ENCODE data around the gene KCNMB2.
"Not testable (repeated sequence)": the region's sequence is repeated elsewhere in the genome, so short reads cannot be mapped to it uniquely, and the experiment has no call there.

KCNMB2 gene

DNA sequence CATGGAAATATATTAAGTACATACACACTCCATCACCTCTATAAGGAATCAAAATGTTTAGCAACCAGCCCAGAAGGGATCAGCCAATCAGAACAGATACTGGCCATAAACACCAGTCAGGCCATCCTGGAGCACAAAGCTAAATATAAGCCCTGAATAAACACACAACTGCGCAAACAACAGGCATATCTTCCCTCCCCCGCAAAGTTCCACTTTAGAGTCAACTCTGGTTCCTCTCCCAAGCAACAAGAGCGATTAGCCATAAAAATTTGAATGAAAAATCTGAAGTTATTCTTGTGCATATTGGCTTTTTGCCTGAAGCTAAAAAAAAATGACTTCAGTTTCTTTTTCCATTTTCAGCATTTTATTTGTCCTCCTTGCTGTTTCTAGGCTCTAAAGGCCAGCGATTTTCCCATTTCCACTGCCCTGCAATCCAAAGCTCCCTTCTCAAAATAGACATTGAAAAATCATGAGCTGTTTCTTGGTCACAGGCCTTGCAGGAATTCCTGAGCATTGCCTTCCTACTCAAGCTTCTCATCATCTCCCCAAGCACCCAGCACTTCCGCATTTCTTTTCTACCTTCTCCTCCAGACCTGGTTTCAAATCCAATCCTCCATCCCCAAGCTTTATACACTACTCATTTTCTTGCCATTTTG is 287.5 kb downstream of the KCNMB2 start:
- peak; percentile 2 for DNase-seq

DNA sequence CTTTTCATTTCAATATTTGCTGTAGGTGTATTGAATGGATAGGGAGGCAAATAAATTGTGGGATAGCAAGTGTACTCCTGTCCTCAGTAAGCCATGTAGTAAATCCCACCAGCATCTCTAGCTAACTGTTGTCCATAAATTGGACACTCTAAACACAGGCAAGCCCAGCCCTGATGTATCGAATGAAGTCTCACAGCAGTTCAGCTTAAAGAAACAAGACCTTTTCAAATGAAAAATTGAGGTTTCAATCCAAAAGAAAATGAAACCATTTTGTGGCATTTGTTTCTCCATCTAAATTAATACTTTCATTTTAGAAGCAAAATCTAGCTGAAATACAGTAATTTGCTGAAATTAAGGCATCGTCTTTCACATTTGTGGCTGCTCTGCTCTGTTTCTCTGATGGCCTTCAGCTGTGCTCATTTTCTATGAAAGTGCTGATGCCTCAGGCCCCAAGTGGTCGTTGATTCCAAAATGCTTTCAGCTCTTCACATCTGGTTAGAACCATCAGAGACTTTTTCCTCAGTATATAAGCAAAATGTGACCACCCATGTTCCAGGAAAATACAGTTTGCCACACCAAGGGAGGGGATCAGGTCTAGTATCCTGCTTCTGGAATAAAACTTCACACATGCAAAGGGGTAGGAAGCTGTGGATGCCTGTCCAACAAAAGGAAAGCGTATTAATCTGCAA is 290.3 kb downstream of the KCNMB2 start:
- no peak for DNase-seq

DNA sequence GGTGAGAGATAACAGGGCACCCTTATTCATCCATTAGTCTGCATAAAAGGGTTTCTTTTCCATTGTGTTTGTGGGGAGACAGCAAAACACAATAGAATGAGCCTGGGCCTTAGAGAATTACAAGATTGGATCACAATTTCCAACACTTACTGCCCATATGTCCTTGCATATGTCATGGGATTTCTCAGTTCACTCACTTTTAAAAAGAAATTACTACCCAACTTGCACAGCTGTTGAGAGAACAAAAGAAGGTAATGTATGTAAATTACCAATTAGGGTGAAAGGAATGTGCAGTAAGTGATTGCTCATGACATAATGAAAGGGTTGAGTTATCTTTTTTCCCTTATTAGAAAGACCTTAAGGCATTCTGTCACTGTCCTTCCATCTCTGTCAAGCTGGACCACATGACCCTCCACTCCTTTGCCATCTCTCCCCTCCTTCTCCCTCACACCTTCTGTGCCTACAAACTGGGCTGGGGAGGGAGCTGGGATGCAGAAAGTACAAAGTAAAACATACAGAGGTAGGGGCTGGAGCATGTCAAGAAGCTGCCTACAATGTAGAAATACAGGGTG is 291.1 kb downstream of the KCNMB2 start:
- DNase-seq, result no peak

DNA sequence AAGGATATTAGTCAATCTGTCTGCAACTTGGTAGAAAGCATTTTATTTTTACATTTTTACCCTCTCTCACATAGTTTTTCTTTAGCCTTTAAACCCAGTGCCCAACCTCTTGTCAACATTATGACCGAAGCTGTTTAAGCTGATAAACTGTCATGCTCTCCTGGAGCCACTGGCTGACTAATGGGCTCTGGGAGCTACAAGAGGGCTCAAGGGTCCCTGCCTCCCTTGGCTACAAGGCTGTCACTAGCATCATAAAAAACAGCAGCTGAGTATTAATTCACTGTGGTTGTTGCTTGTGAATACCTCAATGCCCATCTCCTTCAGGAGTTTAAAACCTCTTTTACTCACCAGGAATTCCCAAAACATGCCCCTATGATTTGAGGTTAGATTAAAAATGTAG is 297.5 kb downstream of the KCNMB2 start:
- no peak for DNase-seq

DNA sequence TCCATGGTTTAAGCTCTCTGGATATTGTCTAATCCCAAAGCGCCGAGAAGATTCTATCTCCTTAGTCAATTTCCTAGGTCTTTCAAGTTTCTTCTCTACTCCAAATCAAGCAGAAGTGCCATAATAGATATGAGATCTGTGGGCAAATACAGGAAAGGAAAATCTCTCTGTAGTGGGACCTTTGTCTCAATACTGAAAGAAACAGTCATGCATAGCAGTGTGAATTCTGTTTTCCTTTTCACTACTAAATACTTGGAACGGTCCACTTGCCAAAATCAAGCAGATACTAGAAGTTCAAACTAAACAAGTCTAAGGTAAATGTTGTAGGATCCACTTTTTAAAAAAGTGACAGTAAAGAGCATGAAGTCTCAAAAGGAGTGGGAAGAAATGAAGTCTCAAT is 298.8 kb downstream of the KCNMB2 start:
- DNase-seq, result no peak

DNA sequence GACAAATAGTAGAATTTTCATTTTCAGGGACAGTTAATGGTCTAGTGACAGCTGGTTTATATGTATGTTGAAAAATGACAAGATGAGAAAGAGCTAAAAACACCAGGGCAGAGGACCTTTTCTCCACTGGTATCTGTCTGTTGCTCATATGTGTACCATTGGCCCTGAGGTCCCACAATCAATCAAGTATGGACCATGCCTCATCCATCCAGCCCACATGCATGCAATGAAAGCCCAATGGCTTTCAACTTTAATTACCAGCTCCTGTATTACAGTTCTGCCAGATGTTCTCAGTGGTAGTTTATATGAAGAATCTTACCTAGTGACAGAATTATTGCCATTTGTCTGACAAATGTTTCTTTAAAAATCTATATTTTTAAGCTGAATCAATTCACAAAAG is 301.3 kb downstream of the KCNMB2 start:
- no peak for DNase-seq

DNA sequence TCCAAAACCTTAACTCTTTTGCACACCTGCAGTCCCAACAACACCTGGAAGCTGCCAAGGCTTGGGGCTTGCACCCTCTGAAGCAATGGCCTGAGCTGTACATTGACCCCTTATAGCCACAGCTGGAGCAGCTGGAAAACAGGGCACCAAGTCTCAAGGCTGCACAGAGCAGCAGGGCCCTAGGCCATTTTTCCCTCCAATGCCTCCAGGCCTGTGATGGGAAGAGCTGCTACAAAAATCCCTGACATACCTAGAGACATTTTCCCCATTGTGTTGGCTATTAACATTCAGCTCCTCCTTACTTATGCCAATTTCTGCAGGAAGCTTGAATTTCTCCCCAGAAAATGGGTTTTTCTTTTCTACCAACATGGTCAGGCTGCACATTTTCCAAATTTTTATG is 304.4 kb downstream of the KCNMB2 start:
- no peak for DNase-seq

DNA sequence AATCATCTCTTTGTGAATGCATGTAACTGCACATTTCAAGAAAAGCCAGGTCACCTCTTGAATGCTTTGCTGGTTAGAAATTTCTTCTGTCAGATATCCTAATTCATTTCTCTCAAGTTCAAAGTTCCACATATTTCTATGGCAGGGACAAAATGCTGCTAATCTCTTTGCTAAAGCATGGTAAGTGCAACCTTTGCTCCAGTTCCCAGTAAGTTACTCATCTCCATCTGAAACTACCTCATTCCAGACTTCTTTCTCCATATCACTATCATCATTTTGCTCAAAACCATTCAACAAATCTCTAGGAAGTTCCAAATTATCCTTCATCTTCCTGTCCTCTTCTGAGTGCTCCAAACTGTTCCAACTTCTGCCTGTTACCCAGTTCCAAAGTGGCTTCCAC is 304.8 kb downstream of the KCNMB2 start:
- DNase-seq, result peak; percentile 44

DNA sequence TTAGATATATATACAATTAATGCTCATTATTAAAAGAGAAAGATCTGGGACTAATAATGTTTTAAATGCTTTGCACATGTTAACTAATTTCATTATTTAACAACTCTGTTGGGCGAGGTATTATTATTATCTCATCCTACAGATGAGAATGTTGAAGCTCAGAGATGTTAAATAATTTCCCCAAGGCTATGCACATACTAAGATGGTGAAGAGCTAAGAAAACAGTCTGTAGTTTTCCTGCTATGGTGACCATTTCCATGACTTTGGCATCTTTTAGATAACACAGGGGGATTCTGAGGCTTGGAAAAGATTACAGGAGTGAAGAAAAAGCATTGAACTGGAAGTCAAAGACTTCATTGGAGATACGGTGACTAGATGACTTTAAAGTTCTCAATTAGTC is 308.7 kb downstream of the KCNMB2 start:
- peak; percentile 29 for DNase-seq

DNA sequence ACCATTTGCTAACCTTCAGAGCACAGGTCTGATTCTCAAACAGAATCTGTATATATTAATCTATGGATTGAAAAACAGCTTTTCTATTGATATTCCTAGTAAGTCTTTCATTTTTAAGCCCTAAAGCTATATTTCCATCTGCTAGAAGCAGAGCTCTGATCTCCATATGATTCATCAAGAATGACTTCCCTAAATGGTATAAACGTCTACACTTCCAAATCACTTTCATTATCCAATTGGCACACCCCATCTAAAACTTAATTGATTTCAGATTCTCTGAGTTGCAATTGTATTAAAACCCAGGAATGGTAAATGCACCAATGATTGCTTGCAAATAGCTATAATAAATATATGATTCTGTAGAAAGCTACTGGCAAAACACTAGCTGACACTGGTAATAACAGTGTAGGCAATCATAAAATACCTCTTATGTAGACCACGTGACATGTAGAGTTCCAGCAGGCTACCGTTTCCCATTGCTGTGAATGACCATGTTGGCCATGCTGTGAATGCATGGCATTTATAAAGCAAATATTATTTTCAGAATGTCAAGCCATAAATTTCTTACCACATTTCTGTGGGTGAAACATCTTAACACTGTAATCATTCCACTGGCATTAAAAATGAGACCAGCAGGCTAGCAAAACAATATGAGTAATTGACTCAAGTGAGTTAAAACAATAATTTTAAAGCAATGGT is 309.3 kb downstream of the KCNMB2 start:
- peak; percentile 99 for DNase-seq

DNA sequence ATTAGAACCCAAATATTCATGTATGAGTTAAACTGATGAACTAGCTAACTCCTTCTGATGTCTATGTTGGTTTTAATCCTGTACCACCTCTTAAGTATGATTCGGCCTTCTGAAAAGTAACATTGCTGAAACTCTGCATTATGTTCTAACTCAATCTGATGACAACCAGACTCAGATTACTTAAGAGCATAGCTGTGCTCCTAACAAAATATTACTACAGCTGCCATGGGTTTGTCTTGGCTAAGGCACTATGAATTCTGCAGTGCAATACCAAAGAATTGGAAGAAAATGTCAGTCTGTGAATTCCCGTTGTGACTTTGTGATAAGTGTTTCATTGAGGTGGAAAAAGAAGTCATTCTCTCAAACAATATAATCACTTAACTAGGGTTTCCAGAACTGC is 311.0 kb downstream of the KCNMB2 start:
- DNase-seq, result peak; percentile 91

DNA sequence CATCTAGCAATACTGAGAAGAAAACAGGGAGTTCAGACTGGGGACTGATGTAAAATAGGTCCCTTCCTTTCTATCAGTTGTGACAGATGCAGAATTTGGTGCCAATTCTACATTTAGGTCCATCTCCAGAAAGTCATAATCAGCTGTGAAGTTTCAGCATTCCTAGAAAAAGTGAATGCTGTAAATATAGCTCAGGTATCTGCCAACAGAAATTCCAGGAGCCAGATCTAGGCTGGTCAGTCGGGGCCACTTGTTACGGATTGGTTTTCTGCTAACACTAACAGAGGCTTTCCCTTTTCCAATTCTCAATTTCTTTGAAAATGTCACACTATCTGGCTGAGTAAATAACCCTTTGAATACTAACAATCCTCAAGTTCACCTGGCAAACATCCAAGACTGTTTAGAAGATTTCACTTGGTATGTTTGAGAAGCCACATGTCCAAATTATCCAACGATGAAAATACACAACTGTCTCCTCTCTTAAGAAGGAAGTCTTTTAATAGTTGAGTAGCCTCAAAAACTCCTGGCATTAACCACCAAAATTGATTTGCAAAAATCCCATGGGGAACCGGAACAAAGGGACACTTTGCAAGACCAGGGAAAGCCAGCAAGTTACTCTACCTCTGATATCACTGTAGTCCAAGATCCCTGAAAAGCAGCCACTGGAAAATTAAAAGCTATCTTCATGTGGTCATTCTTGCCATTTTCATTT is 313.1 kb downstream of the KCNMB2 start:
- DNase-seq, result peak; percentile 23

DNA sequence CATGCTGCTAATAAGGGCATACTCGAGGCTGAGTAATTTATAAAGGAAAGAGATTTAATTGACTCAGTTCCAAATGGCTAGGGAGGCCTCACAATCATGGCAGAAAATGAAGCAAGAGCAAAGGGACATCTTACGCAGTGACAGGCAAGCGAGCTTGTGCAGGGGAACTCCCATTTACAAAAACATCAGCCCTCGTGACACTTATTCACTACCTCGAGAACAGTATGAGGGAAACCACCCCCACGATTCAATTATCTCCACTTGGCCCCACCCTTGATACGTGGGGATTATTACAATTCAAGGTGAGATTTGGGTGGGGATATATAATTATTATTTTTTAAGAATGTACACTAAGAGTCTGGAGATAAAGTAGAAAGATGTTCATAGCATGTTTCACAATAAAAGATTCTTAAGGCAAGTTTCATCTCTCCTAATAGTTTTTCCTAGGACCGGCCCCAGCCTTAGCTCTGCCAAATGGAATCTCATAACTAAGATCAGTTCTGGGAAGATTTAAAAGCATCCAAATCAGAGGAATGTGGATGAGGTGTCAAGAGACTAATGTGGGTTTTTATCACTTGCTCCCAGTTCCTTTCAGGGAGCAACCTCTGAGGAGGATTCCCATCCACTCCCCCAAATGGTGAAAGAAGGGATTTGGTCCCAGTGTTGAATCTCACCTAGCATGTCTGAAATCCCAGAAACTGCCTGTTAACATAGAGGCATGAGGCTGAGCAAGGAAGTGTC is 314.4 kb downstream of the KCNMB2 start:
- peak; percentile 74 for DNase-seq

DNA sequence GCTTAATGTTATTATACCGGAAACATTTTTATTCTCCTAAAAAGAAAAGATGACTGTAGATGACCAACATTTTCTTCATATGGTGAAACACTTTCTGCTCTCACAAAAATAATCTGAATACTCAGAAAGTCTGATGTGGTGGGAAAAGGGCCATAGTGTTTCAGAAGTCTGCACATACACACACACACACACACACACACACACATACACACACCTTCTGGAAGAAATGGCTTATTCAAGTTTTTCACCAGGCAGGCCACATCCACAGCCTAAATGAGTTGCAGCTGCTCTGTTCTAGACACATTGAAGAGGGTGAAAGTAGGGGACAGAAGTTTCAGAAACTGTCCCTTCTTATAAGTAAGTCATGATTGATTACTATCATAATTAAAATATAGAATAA is 315.3 kb downstream of the KCNMB2 start:
- DNase-seq, result no peak

DNA sequence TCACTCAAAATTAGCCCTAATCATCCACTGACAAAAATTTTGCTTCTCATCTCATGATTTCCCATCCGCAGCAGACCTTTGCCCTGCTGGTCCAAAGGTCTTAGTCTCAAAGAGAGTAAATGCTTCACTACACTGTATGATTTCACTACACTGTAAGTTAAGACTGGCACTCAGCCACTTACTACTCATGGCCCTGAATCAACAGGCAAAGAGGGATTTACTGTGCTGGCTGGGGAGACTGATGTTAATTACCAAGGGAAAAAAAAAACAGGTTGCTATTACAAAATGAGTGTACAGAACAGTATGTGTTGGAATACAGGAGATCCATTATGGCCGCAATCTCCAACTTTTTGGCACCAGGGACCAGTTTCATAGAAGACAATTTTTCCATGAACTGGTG is 320.6 kb downstream of the KCNMB2 start:
- peak; percentile 37 for DNase-seq

DNA sequence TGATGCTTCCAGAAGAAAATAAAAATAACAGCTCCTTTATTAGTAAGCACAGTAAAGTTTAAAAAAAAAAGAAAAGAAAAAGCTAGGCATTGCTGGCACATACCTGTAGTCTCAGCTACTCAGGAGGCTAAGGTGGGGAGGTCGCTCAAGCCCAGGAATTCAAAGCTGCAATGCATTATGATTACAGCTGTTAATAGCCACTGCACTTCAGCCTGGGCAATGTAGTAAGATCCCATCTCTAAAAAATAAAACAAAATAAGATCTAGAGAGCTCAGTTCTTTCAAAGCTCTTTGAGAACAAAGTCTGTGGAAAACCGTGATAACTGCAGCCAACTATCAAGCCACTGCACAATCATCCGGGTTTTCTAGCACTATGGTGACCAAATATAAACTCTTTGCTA is 323.1 kb downstream of the KCNMB2 start:
- no peak for DNase-seq

DNA sequence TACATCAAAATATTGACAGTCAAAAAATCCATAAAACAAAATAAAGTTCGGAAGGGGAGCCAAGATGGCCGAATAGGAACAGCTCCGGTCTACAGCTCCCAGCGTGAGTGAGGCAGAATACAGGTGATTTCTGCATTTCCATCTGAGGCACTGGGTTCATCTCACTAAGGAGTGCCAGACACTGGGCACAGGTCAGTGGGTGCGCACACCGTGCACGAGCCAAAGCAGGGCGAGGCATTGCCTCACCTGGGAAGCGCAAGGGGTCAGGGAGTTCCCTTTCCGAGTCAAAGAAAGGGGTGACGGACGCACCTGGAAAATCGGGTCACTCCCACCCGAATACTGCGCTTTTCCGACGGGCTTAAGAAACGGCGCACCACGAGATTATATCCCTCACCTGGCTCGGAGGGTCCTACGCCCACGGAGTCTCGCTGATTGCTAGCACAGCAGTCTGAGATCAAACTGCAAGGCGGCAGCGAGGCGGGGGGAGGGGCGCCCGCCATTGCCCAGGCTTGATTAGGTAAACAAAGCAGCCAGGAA is 323.7 kb downstream of the KCNMB2 start:
- not testable (repeated sequence) for DNase-seq

DNA sequence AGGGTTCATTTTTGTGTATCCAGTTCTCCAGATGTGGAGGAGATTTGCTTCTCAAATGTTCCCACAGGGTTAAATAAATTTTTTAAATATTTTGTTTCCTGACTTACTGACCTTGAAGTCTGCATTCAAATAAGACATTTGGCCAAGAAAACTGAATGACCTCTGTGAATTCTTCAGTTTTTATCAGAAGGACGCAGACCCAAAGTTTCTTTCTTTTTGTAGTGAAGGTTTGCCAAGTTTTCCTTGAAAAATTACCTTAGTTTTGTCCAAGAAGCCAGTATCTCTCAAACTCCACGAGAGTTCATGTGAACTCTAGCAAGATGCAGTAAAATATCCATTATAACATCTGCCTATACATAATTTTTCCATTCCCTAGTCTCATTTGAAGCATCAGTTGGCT is 332.4 kb downstream of the KCNMB2 start:
- no peak for DNase-seq

DNA sequence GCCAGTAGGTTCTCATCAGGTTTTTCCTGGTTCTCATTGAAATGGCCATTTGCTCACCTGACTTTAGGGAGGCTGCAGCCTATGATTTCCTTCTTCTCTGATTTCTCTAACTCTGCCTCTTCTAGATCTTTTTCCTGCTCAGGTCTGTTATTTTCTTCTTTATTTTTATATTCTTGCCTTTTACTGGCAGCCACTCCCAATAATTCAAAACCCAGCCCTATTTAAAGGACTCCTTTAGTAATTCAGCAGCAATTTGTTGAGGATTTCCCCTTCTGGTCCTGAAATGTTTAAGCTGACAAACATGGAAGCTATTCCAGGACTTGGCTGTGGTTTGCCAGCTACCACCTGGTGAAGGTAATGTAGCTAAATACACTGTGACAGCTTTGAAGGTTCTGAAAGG is 333.8 kb downstream of the KCNMB2 start:
- no peak for DNase-seq

DNA sequence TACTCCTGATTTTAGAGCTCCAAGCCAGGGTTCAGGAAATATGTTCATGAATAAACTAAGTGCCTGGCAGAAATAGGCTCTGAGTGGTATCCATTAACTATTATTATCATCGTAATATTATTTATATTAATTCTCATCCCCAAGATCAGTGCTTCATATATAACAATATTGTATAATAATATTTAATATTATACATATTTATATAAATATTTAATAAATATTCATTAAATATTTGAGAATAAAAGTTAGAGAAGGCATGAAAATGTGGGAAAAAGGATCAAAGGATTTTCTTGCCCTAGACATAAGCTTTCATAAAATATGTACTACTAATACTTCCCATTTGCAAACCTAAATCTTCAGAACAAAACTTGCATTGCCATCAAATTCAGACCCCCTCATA is 338.9 kb downstream of the KCNMB2 start:
- DNase-seq, result no peak

DNA sequence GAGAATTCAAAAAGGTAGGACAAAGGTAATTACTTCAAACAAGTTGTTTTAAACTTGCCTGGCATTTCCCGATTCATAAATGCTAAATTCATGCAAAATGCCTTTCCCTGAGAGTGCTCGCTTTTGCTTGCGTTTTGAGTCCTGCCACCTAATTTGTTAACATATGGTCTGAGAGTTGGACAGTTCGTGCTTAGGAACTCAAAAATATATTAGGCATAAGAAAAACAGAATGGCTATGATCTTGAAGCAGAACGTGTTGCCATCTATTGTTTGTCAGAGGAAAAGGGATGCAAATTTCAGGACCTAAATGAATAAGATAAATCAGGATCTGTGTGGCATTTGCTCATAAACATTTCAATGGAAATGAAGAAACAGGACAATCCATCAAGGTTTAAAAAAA is 339.6 kb downstream of the KCNMB2 start:
- no peak for DNase-seq

DNA sequence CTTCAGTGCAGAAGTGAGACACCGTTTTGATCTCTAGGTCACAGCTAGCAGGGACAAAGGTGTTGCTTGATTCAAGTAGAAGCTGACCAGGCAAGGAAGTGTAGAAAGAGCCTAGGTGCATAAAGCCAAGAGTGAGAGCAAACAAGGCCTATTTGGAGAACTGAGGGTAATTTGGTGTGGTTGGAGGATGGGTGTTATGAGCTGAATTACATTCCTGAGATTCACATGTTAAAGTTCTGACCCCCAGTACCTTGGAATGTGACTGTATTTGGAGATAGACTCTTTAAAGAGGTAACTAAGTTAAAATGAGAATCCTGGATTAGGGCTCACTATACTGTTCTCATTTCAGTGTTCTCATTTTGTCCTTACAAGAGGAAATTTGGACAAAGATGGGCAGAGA is 344.0 kb downstream of the KCNMB2 start:
- no peak for DNase-seq
